HCT116 (cell line): Measurements from ENCODE around the gene ANKRD16. TPM values are rescaled to one million over a fixed set of nuclear protein-coding genes. Genes with fewer than 3 reads are reported as not detected.
"Not testable (repeated sequence)": the region's sequence is repeated elsewhere in the genome, so short reads cannot be mapped to it uniquely, and the experiment has no call there.

Source experiments
- ATAC-seq: fragments of 200-7000 bp; cut with Tn5 transposase; 2 replicates; pipeline ENCODE4 v1.9.1; 2020; ENCODE audit warnings: mild to moderate bottlenecking, moderate library complexity
- BruUV-seq: library from RNA; stranded (reverse); fragments of 400-500 nt; replicated peaks from 2 replicates; lab custom pipeline; 2021; lab: Mats Ljungman, UMichigan
- CTCF ChIA-PET: fragments of 300-600 bp; sonication (Branson Sonifier 250); formaldehyde crosslinking; loops from one replicate; lab custom pipeline; 2021; ENCODE audit warnings: antibody characterized with exemption; lab: Charles Lee
- POLR2A ChIA-PET: fragments of 300-600, 350-600 bp; sonication (Branson Sonifier 250); formaldehyde crosslinking; loops from one replicate; lab custom pipeline; 2021; ENCODE audit warnings: antibody characterized with exemption; lab: Charles Lee
- RAD21 ChIA-PET, 2 experiments: fragments of 300-600 bp; sonication (Branson Sonifier 250); formaldehyde crosslinking; loops; one replicate each; lab custom pipeline; 2023; ENCODE audit warnings: low total read pairs in 2 of 2; ENCODE audit not compliant: uncharacterized antibody in 2 of 2, unreplicated experiment in 2 of 2, low non-redundant PET in 1 of 2; lab: Charles Lee
- DNase-seq: peaks from one replicate; pipeline ENCODE4 v3.0.0-alpha.2; 2010; ENCODE audit warnings: low read depth, low spot score
- H2AFZ ChIP-seq: fragments of 200-600 bp; shearing (Covaris generic), sonication (generic); 2 replicates; pipeline ENCODE4 v1.6.1; 2017; ENCODE audit warnings: low read depth, mixed run types, mixed read lengths, antibody characterized with exemption, low read length; ENCODE audit not compliant: poor library complexity, severe bottlenecking
- H3K27ac ChIP-seq: 2 replicates; pipeline ENCODE4 v1.5.1; 2012; ENCODE audit warnings: low read depth, low read length
- H3K27me3 ChIP-seq: fragments of 200-600 bp; sonication (generic); 2 replicates; pipeline ENCODE4 v1.6.1; 2016; ENCODE audit warnings: mixed run types, low read length, mixed read lengths; ENCODE audit not compliant: insufficient read depth
- H3K36me3 ChIP-seq, 2 experiments: fragments of 200-500 bp in 1 of 2; fragments of 200-600 bp in 1 of 2; sonication (Bioruptor generic) in 1 of 2; sonication (generic) in 1 of 2; 2 replicates each; pipeline versions ENCODE4 v1.5.1 to v1.6.1; 2014 to 2016; ENCODE audit warnings: low read length in 2 of 2, inconsistent platforms in 1 of 2, mixed read lengths in 1 of 2, mixed run types in 1 of 2; ENCODE audit not compliant: insufficient read depth in 2 of 2, control insufficient read depth in 1 of 2
- H3K4me1 ChIP-seq, 2 experiments: fragments of 200-600 bp in 1 of 2; sonication (generic) in 1 of 2; 2 replicates each; pipeline versions ENCODE4 v1.5.1 to v1.6.1; 2012 to 2017; ENCODE audit warnings: low read length in 2 of 2, inconsistent platforms in 1 of 2, mild to moderate bottlenecking in 1 of 2, mixed read lengths in 1 of 2, mixed run types in 1 of 2, moderate library complexity in 1 of 2; ENCODE audit not compliant: insufficient read depth in 2 of 2, control insufficient read depth in 1 of 2
- H3K4me2 ChIP-seq: fragments of 200-600 bp; sonication (generic); 2 replicates; pipeline ENCODE4 v1.6.1; 2017; ENCODE audit warnings: mixed run types, low read length, mixed read lengths
- H3K4me3 ChIP-seq, 2 experiments: fragments of 200-600 bp in 1 of 2; sonication (generic) in 1 of 2; replicated peaks in 1 of 2; 2 replicates each; pipeline ENCODE4 v1.5.1; 2011 to 2016; ENCODE audit warnings: low read length in 2 of 2, control low read depth in 1 of 2, low read depth in 1 of 2, mild to moderate bottlenecking in 1 of 2, mixed read lengths in 1 of 2, mixed run types in 1 of 2
- H3K79me2 ChIP-seq: fragments of 200-600 bp; sonication (generic); 2 replicates; pipeline ENCODE4 v1.6.1; 2017; ENCODE audit warnings: mild to moderate bottlenecking, mixed run types, low read length, moderate library complexity, mixed read lengths; ENCODE audit not compliant: insufficient read depth
- H3K9ac ChIP-seq: fragments of 200-600 bp; sonication (generic); 2 replicates; pipeline ENCODE4 v1.6.1; 2016; ENCODE audit warnings: low read length, mixed read lengths
- H3K9me2 ChIP-seq: fragments of 200-600 bp; sonication (generic), shearing (Covaris generic); 2 replicates; pipeline ENCODE4 v1.6.1; 2017; ENCODE audit warnings: mixed run types, mild to moderate bottlenecking, moderate library complexity; ENCODE audit not compliant: insufficient read depth
- H3K9me3 ChIP-seq, 2 experiments: fragments of 200-500 bp in 1 of 2; fragments of 200-600 bp in 1 of 2; sonication (Bioruptor generic) in 1 of 2; sonication (generic) in 1 of 2; 2 replicates each; pipeline ENCODE4 v1.6.1; 2014 to 2017; ENCODE audit warnings: low read length in 2 of 2, mixed read lengths in 2 of 2, inconsistent platforms in 1 of 2, low read depth in 1 of 2, mild to moderate bottlenecking in 1 of 2, mixed run types in 1 of 2, moderate library complexity in 1 of 2; ENCODE audit not compliant: control insufficient read depth in 1 of 2, insufficient read depth in 1 of 2
- H4K20me1 ChIP-seq: fragments of 200-600 bp; sonication (generic), shearing (Covaris generic); 2 replicates; pipeline ENCODE4 v1.6.1; 2017; ENCODE audit warnings: mixed run types, mild to moderate bottlenecking, moderate library complexity; ENCODE audit not compliant: insufficient read depth
- CBX3 ChIP-seq: IDR thresholded peaks from 2 replicates; pipeline ENCODE4 v1.6.1; 2012; ENCODE audit warnings: low read depth
- EGR1 ChIP-seq: IDR thresholded peaks from 2 replicates; pipeline ENCODE4 v1.6.1; 2012; ENCODE audit warnings: low read depth
- EZH2 ChIP-seq: fragments of 200-600 bp; sonication (generic); IDR thresholded peaks from 2 replicates; pipeline ENCODE4 v1.6.1; 2017; ENCODE audit warnings: antibody characterized with exemption, mixed run types
- FOSL1 ChIP-seq: IDR thresholded peaks from 2 replicates; pipeline ENCODE4 v1.6.1; 2012; ENCODE audit warnings: low read depth
- JUND ChIP-seq: IDR thresholded peaks from 2 replicates; pipeline ENCODE4 v1.6.1; 2012
- MAX ChIP-seq: IDR thresholded peaks from 2 replicates; pipeline ENCODE4 v1.6.1; 2012
- RAD21 ChIP-seq: IDR thresholded peaks from 2 replicates; pipeline ENCODE4 v1.6.1; 2012; ENCODE audit warnings: low read depth, mild to moderate bottlenecking
- REST ChIP-seq: IDR thresholded peaks from 2 replicates; pipeline ENCODE4 v1.6.1; 2012; ENCODE audit warnings: low read depth
- SIN3A ChIP-seq: IDR thresholded peaks from 2 replicates; pipeline ENCODE4 v1.6.1; 2012; ENCODE audit warnings: low read depth
- SRF ChIP-seq: IDR thresholded peaks from 2 replicates; pipeline ENCODE4 v1.6.1; 2012; ENCODE audit warnings: low read depth
- TCF7L2 ChIP-seq: IDR thresholded peaks from 2 replicates; pipeline ENCODE4 v1.7.0; 2011; ENCODE audit warnings: borderline replicate concordance, inconsistent platforms; ENCODE audit not compliant: insufficient read depth, insufficient read length; ENCODE audit errors: extremely low read depth
- YY1 ChIP-seq: IDR thresholded peaks from 2 replicates; pipeline ENCODE4 v1.6.1; 2011; ENCODE audit warnings: low read length, low read depth, moderate library complexity, mild to moderate bottlenecking; ENCODE audit not compliant: insufficient replicate concordance; ENCODE audit errors: extremely low read depth
- ZBTB33 ChIP-seq: IDR thresholded peaks from 2 replicates; pipeline ENCODE4 v1.6.1; 2011; ENCODE audit warnings: mild to moderate bottlenecking, low read length, moderate library complexity; ENCODE audit not compliant: insufficient replicate concordance; ENCODE audit errors: extremely low read depth
- ZFX ChIP-seq: fragments of 450-650 bp; IDR thresholded peaks from 2 replicates; pipeline ENCODE4 v1.6.1; 2017
- intact Hi-C: fragments of 100-400 bp; cut with micrococcal nuclease; formaldehyde crosslinking; loops from 2 replicates; pipeline ENCODE4 v1.10.0; 2022
- total RNA-seq: library from RNA; stranded (reverse); gene quantifications from one replicate; pipeline ENCODE4 v1.2.1, GENCODE V29; 2021; ENCODE audit not compliant: unreplicated experiment

ANKRD16 gene
- total RNA-seq, 1 experiment from 2014 or later, result 9.4 TPM

GRCh38 chr10:5882961-5883360 is 6.7 kb downstream of the ANKRD16 start:
- peaks cover under 1 to 4% of the 10 kb centered on the region in 2 experiments; a peak in 2 of 4 replicates for H3K4me1 ChIP-seq
- H3K9me2 ChIP-seq, result no peaks in the 10 kb centered on the region
- TF ChIP-seq REST (no peak), JUND (no peak), EZH2 (no peak), YY1 (no peak), FOSL1 (no peak), RAD21 (no peak), TCF7L2 (no peak), ZFX (no peak), EGR1 (no peak), MAX (no peak), CBX3 (no peak), SRF (no peak), SIN3A (no peak), ZBTB33 (no peak)
- intact Hi-C loops, result no loop called here
- ChIA-PET RAD21 (no interaction called here), POLR2A (no interaction called here), CTCF (interaction anchor here (1.0 kb wide), 1 partner anchor 9 kb away, joined by 3 read pairs; no protein-coding TSS in a partner anchor)
- no peaks in the 10 kb centered on the region for H3K9me3 ChIP-seq
- no peak overlapping the region for H3K4me3 ChIP-seq
- H3K27me3 ChIP-seq, result no peaks in the 10 kb centered on the region
- no peaks in the 10 kb centered on the region for H4K20me1 ChIP-seq
- no peak overlapping the region for H2AFZ ChIP-seq
- peaks cover 30 to 39% of the 10 kb centered on the region in 2 experiments; a peak in 3 of 4 replicates for H3K36me3 ChIP-seq
- no peak for DNase-seq
- no TSS peak for BruUV-seq
- H3K27ac ChIP-seq, result no peak overlapping the region
- no peak overlapping the region for H3K9ac ChIP-seq
- peaks cover 3% of the 10 kb centered on the region; the same call in 1 of the 2 replicates for H3K79me2 ChIP-seq
- no peak overlapping the region for H3K4me2 ChIP-seq
- no peak for ATAC-seq

GRCh38 chr10:5877041-5877440 is 12.7 kb downstream of the ANKRD16 start:
- H3K27me3 ChIP-seq, H2AFZ ChIP-seq, H3K4me2 ChIP-seq, CTCF ChIA-PET, RAD21 ChIA-PET, BruUV-seq, H3K9ac ChIP-seq, H3K9me3 ChIP-seq, H4K20me1 ChIP-seq, ATAC-seq, H3K4me1 ChIP-seq, H3K9me2 ChIP-seq, DNase-seq, H3K79me2 ChIP-seq, intact Hi-C loops, H3K4me3 ChIP-seq, H3K27ac ChIP-seq: not testable (repeated sequence)
- H3K36me3 ChIP-seq, result peaks cover 20 to 23% of the 10 kb centered on the region in 2 experiments; a peak in 3 of 4 replicates
- POLR2A ChIA-PET, result interaction anchor here (2.7 kb wide), 1 partner anchor 13 kb away, joined by 8 read pairs; the partner anchor contains the start of genes ANKRD16 and FBH1
